Ectodermal cell (in vitro differentiated cells): ENCODE results near the gene VWA5B2.

Experiments
- H3K27ac ChIP-seq: 2 replicates; pipeline ENCODE4 v1.7.0; 2013; ENCODE audit warnings: mild to moderate bottlenecking, low read depth, low read length; ENCODE audit not compliant: insufficient read depth, poor library complexity, severe bottlenecking
- H3K27me3 ChIP-seq: 2 replicates; pipeline ENCODE4 v1.7.0; 2013; ENCODE audit warnings: mild to moderate bottlenecking, low read length; ENCODE audit not compliant: insufficient read depth, control insufficient read depth, poor library complexity, severe bottlenecking
- H3K36me3 ChIP-seq: one replicate; pipeline ENCODE4 v1.7.0; 2013; ENCODE audit warnings: low read length; ENCODE audit not compliant: control insufficient read depth, insufficient read depth
- H3K4me1 ChIP-seq: one replicate; pipeline ENCODE4 v1.7.0; 2013; ENCODE audit warnings: low read length; ENCODE audit not compliant: control insufficient read depth, insufficient read depth
- H3K4me3 ChIP-seq: 2 replicates; pipeline ENCODE4 v1.7.0; 2013; ENCODE audit warnings: low read depth, low read length, control low read depth; ENCODE audit not compliant: insufficient read depth
- H3K9me3 ChIP-seq: 2 replicates; pipeline ENCODE4 v1.7.0; 2013; ENCODE audit warnings: mild to moderate bottlenecking, low read length, moderate library complexity; ENCODE audit not compliant: control insufficient read depth
- WGBS, 2 experiments: methylation state at CpG; one replicate each; pipeline ENCODE4 v1.1.7; 2013; ENCODE audit warnings: missing lambda C conversion rate in 2 of 2; 5-methylcytosine and 5-hydroxymethylcytosine counted together

Gene VWA5B2

DNA sequence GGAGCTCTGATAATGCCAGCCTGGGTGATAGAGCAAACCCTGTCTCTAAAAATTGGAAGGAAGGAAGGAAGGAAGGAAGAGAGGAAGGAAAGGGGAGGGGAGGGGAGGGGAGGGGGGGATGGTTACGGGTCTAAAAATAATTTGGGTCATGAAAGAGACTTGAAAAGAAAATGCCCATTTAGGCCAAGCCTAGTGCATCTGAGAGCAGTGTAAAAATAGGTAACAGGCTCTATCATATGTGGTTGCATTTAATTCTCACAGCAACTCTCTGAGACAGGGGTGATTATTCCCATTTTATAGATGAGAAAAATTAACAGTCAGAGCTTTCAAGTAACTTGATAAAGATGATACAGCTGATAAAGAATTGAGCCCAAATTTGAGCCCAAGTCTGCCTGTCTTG is 42.9 kb downstream of the VWA5B2 start:
- Histone ChIP-seq H3K4me3 (no peak overlapping the region), H3K9me3 (no peaks in the 10 kb centered on the region), H3K4me1 (no peaks in the 10 kb centered on the region), H3K27ac (no peak overlapping the region), H3K27me3 (peaks cover 29% of the 10 kb centered on the region), H3K36me3 (no peaks in the 10 kb centered on the region)
- WGBS, 2 experiments: 85 to 86% methylated on average over 1 of the region's 1 CpG

GRCh38 chr3:184275381-184275701 is 46.0 kb downstream of the VWA5B2 start:
- H3K4me3 ChIP-seq: peak overlapping the region; percentile 1
- no peaks in the 10 kb centered on the region for H3K9me3 ChIP-seq
- no peaks in the 10 kb centered on the region for H3K36me3 ChIP-seq
- WGBS, 2 experiments: 83 to 84% methylated on average over 12 of the region's 12 CpGs
- peaks cover 45% of the 10 kb centered on the region for H3K27me3 ChIP-seq
- H3K4me1 ChIP-seq: no peaks in the 10 kb centered on the region
- no peak overlapping the region for H3K27ac ChIP-seq

DNA sequence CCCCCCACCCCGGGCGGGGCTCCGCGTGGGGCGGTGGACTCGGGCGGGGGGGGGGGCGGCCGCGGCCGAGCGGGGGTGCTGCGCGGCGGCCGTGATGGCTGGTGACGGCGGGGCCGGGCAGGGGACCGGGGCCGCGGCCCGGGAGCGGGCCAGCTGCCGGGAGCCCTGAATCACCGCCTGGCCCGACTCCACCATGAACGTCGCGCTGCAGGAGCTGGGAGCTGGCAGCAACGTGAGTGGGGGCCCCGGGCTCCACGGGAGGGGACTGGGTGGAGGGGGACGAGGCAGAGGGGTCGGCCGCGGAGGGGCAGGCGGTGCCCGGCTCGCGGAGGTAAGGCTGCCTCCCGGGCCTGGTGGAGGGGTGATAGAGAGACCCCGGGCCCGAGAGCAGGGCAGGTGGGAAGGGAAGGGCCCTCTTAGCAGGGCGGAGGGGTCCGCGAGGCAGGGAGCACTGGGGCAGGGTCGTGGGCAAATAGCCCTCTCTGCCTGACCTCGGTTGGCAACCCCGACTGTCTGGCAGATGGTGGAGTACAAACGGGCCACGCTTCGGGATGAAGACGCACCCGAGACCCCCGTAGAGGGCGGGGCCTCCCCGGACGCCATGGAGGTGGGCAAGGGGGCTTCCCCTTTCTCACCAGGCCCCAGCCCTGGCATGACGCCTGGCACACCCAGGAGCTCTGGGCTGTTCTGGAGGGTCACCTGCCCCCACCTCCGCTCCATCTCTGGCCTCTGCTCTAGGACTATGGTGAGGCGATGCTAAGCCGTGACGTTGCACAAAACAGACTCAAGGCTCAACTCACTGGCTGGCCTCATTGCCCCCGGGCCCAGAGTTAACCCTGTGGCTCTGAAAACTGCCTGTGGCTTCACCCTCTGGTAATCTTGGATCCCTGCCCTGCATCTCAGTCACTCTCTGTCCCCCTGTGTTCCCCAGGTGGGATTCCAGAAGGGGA is 46.9 kb downstream of the VWA5B2 start, which contains the start of gene ECE2:
Gene ECE2 (plus strand): TSS at position 62 of the 950 bp plus-strand sequence. CDS start 132 bp downstream, at position 194.
- no peaks in the 10 kb centered on the region for H3K36me3 ChIP-seq
- H3K4me1 ChIP-seq: no peaks in the 10 kb centered on the region
- peaks cover 45% of the 10 kb centered on the region for H3K27me3 ChIP-seq
- no peak within 1 kb of the TSS for H3K27ac ChIP-seq
- H3K4me3 ChIP-seq: peak within 1 kb of the TSS; percentile 1
- 48 to 52% methylated on average over 63 to 65 of the region's 65 CpGs for WGBS, 2 experiments
- H3K9me3 ChIP-seq: no peaks in the 10 kb centered on the region

- Histone ChIP-seq H3K4me1 (no peaks in the 10 kb centered on the region), H3K9me3 (no peaks in the 10 kb centered on the region), H3K4me3 (no peak overlapping the region), H3K36me3 (no peaks in the 10 kb centered on the region), H3K27ac (no peak overlapping the region), H3K27me3 (peaks cover 45% of the 10 kb centered on the region)
- WGBS, 2 experiments: 93% methylated on average over 6 of the region's 6 CpGs
Observed at GRCh38 chr3:184277366-184277765, 48.0 kb downstream of the VWA5B2 start.

GRCh38 chr3:184282941-184283340 is 53.6 kb downstream of the VWA5B2 start:
- WGBS, 2 experiments: 90 to 91% methylated on average over 4 of the region's 4 CpGs

GRCh38 chr3:184283681-184284080 is 54.3 kb downstream of the VWA5B2 start:
- Histone ChIP-seq H3K4me3 (no peak overlapping the region), H3K27me3 (peaks cover 3% of the 10 kb centered on the region), H3K27ac (no peak overlapping the region), H3K36me3 (no peaks in the 10 kb centered on the region), H3K4me1 (no peaks in the 10 kb centered on the region), H3K9me3 (no peaks in the 10 kb centered on the region)
- WGBS, 2 experiments: 93 to 96% methylated on average over 8 of the region's 8 CpGs

More at GRCh38 chr3:184282941-184283340, 53.6 kb downstream of the VWA5B2 start:
- H3K4me3 ChIP-seq: no peak overlapping the region
- peaks cover 10% of the 10 kb centered on the region for H3K27me3 ChIP-seq
- no peaks in the 10 kb centered on the region for H3K36me3 ChIP-seq
- H3K4me1 ChIP-seq: no peaks in the 10 kb centered on the region
- no peak overlapping the region for H3K27ac ChIP-seq
- H3K9me3 ChIP-seq: no peaks in the 10 kb centered on the region

- Histone ChIP-seq H3K4me1 (no peaks in the 10 kb centered on the region), H3K36me3 (no peaks in the 10 kb centered on the region), H3K9me3 (no peaks in the 10 kb centered on the region), H3K4me3 (no peak overlapping the region), H3K27me3 (no peaks in the 10 kb centered on the region), H3K27ac (no peak overlapping the region)
- 7% methylated on average over 4 of the region's 4 CpGs for WGBS, 2 experiments
Observed at GRCh38 chr3:184284696-184285095, 55.3 kb downstream of the VWA5B2 start.

GRCh38 chr3:184289426-184289938 is 60.1 kb downstream of the VWA5B2 start:
- 23 to 24% methylated on average over 10 of the region's 10 CpGs for WGBS, 2 experiments
- H3K4me3 ChIP-seq: no peak overlapping the region

DNA sequence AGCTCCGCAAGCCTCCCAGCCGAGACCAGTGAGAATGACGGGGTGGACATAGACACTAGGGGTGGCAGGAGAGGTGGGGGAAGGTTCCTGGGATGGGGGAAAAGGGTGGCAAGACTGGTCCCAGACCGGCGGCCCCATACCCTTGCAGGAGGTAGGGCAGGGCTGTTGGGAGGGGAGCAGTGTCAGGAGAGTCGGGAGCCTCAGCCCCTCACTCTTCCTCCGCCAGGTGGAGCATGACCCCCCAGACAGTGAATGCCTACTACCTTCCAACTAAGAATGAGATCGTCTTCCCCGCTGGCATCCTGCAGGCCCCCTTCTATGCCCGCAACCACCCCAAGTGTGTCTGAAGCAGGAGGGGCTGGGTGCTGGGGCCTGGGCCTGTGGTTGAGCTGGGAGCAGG is 60.9 kb downstream of the VWA5B2 start:
- H3K27me3 ChIP-seq: peaks cover 3% of the 10 kb centered on the region
- 84 to 87% methylated on average over 10 of the region's 10 CpGs for WGBS, 2 experiments

More at GRCh38 chr3:184289426-184289938, 60.1 kb downstream of the VWA5B2 start:
- H3K27ac ChIP-seq: no peak overlapping the region
- H3K27me3 ChIP-seq: no peaks in the 10 kb centered on the region
- no peaks in the 10 kb centered on the region for H3K4me1 ChIP-seq
- H3K36me3 ChIP-seq: no peaks in the 10 kb centered on the region
- no peaks in the 10 kb centered on the region for H3K9me3 ChIP-seq

DNA sequence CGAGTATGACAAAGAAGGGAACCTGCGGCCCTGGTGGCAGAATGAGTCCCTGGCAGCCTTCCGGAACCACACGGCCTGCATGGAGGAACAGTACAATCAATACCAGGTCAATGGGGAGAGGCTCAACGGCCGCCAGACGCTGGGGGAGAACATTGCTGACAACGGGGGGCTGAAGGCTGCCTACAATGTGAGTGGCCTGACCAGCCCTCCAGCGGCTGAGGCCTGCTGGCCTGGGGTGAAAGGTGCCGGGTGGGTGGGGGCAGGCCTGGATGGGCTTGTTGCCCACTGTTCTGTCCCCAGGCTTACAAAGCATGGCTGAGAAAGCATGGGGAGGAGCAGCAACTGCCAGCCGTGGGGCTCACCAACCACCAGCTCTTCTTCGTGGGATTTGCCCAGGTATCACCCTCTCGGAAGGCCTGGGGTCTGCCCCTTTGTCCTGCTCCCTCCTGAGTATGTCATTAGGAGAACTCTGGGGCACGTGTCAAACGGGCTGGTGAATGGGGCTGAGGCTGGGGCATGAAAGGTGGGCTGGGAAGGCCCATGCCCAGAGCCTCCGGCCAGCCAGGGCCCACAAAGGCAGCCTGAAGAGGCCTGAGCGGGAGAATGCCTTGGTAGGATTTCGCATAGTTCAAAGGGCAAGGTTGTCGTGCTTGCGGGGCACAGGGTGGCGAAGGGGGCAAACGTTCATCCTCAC is 61.8 kb downstream of the VWA5B2 start:
- Histone ChIP-seq H3K36me3 (no peaks in the 10 kb centered on the region), H3K4me3 (no peak overlapping the region), H3K9me3 (no peaks in the 10 kb centered on the region), H3K27ac (no peak overlapping the region), H3K27me3 (peaks cover 3% of the 10 kb centered on the region), H3K4me1 (no peaks in the 10 kb centered on the region)
- 92 to 93% methylated on average over 22 of the region's 22 CpGs for WGBS, 2 experiments

More for the DNA sequence above, 60.9 kb downstream of the VWA5B2 start:
- H3K36me3 ChIP-seq: no peaks in the 10 kb centered on the region
- H3K9me3 ChIP-seq: no peaks in the 10 kb centered on the region
- H3K27ac ChIP-seq: no peak overlapping the region
- H3K4me3 ChIP-seq: no peak overlapping the region
- no peaks in the 10 kb centered on the region for H3K4me1 ChIP-seq
